ENCODE measurements around the gene ST6GALNAC4.

GRCh38 chr9:127867356-127868277, 49.2 kb downstream of the ST6GALNAC4 start:
- TF ChIP-seq EP300 (IDR thresholded peaks at IDR 0.05) (no peak), POLR2A (IDR thresholded peaks at IDR 0.05) (no peak), CTCF (IDR thresholded peaks at IDR 0.05) (no peak), POLR2AphosphoS5 (IDR thresholded peaks at IDR 0.05) (no peak)
